Stimulated activated CD4-positive, alpha-beta T cell treated with anti-CD3 and anti-CD28 coated beads, Interleukin-15, amount 100 ng/mL, for 48 hours (primary cell): ENCODE measurements around the gene BTBD9.

Experiments
- DNase-seq, 2 donors: peaks; one replicate each; pipeline ENCODE4 v3.0.0-alpha.2; 2020; ENCODE audit warnings: low read depth in 2 of 2

Gene BTBD9

GRCh38 chr6:38555606-38556005, 84.1 kb downstream of the BTBD9 start:
- DNase-seq: no peak

GRCh38 chr6:38554700-38555413, 84.9 kb downstream of the BTBD9 start:
- no peak for DNase-seq

GRCh38 chr6:38554014-38554413, 85.7 kb downstream of the BTBD9 start:
- no peak for DNase-seq

GRCh38 chr6:38552121-38552520, 87.6 kb downstream of the BTBD9 start:
- no peak for DNase-seq

- no peak for DNase-seq
Measured at GRCh38 chr6:38549795-38550194, 89.9 kb downstream of the BTBD9 start.

- DNase-seq: no peak
Measured at GRCh38 chr6:38549180-38549579, 90.5 kb downstream of the BTBD9 start.

- DNase-seq: no peak
Measured at GRCh38 chr6:38543022-38543421, 96.7 kb downstream of the BTBD9 start.

- no peak for DNase-seq
Measured at GRCh38 chr6:38542031-38542430, 97.7 kb downstream of the BTBD9 start.

GRCh38 chr6:38533064-38533463, 106.7 kb downstream of the BTBD9 start:
- DNase-seq: no peak

GRCh38 chr6:38531134-38531533, 108.6 kb downstream of the BTBD9 start:
- DNase-seq: no peak

- no peak for DNase-seq
Measured at GRCh38 chr6:38528196-38528965, 111.3 kb downstream of the BTBD9 start.

GRCh38 chr6:38527371-38527770, 112.4 kb downstream of the BTBD9 start:
- no peak for DNase-seq

GRCh38 chr6:38525888-38526287, 113.8 kb downstream of the BTBD9 start:
- no peak for DNase-seq

GRCh38 chr6:38524436-38525145, 115.1 kb downstream of the BTBD9 start:
- no peak for DNase-seq

- DNase-seq: no peak
Measured at GRCh38 chr6:38522322-38522721, 117.4 kb downstream of the BTBD9 start.

- no peak for DNase-seq
Measured at GRCh38 chr6:38518511-38519304, 121.0 kb downstream of the BTBD9 start.

GRCh38 chr6:38517005-38517404, 122.7 kb downstream of the BTBD9 start:
- no peak for DNase-seq

- DNase-seq: no peak
Measured at GRCh38 chr6:38514399-38514798, 125.3 kb downstream of the BTBD9 start.

GRCh38 chr6:38512211-38512610, 127.5 kb downstream of the BTBD9 start:
- DNase-seq: no peak

- DNase-seq: no peak
Measured at GRCh38 chr6:38510205-38510604, 129.5 kb downstream of the BTBD9 start.

GRCh38 chr6:38509713-38510112, 130.0 kb downstream of the BTBD9 start:
- no peak for DNase-seq

GRCh38 chr6:38508894-38509293, 130.8 kb downstream of the BTBD9 start:
- no peak for DNase-seq
